GM12801 (cell line): ENCODE data around the gene DLG2.

Experiments
- CTCF ChIP-seq: IDR thresholded peaks from one replicate; pipeline ENCODE4 v1.5.1; 2011; ENCODE audit warnings: control low read depth; ENCODE audit not compliant: insufficient read length; ENCODE audit errors: extremely low read depth

Gene DLG2

GRCh38 chr11:84256618-84257017 is 1370.5 kb downstream of the DLG2 start:
- no peak for TF ChIP-seq CTCF

GRCh38 chr11:84255483-84255882 is 1371.7 kb downstream of the DLG2 start:
- no peak for TF ChIP-seq CTCF

GRCh38 chr11:84250834-84251613 is 1376.1 kb downstream of the DLG2 start:
- no peak for TF ChIP-seq CTCF

- no peak for TF ChIP-seq CTCF
Measured at GRCh38 chr11:84249344-84250135, 1377.6 kb downstream of the DLG2 start.

GRCh38 chr11:84247926-84248325 is 1379.2 kb downstream of the DLG2 start:
- TF ChIP-seq CTCF: no peak

GRCh38 chr11:84247129-84247528 is 1380.0 kb downstream of the DLG2 start:
- TF ChIP-seq CTCF: no peak

GRCh38 chr11:84243629-84244263 is 1383.4 kb downstream of the DLG2 start:
- TF ChIP-seq CTCF: no peak
